Gastrocnemius medialis (tissue), 4 donors: Measurements from ENCODE around the gene C10orf90. TPM values are rescaled to one million over a fixed set of nuclear protein-coding genes. Genes with fewer than 3 reads are reported as not detected.

ENCODE experiments used
- ATAC-seq, 2 donors: fragments of 150-250 bp; one replicate each; pipeline ENCODE4 v1.9.1; 2016
- DNase-seq, 2 donors: peaks; one replicate each; pipeline ENCODE4 v3.0.0-alpha.2; 2019
- H3K27ac ChIP-seq, 4 donors: fragments of 200-600 bp; sonication (generic); 1 replicate in 1 of 4; 2 replicates in 3 of 4; pipeline ENCODE4 v1.5.1; 2016 to 2018; ENCODE audit warnings: mild to moderate bottlenecking in 2 of 4, moderate library complexity in 1 of 4
- H3K27me3 ChIP-seq, 3 donors: fragments of 200-600 bp; sonication (generic) in 2 of 3; 1 replicate in 1 of 3; 2 replicates in 2 of 3; pipeline versions ENCODE4 v1.5.1 to v1.6.0; 2016 to 2019; ENCODE audit warnings: mild to moderate bottlenecking in 1 of 3, moderate library complexity in 1 of 3
- H3K36me3 ChIP-seq, 2 donors: fragments of 200-600 bp; sonication (generic) in 1 of 2; one replicate each; pipeline ENCODE4 v1.5.1; 2017 to 2018
- H3K4me1 ChIP-seq, 2 donors: fragments of 200-600 bp; sonication (generic) in 1 of 2; one replicate each; pipeline ENCODE4 v1.5.1; 2016 to 2017; ENCODE audit warnings: mild to moderate bottlenecking in 2 of 2
- H3K4me3 ChIP-seq, 4 donors: fragments of 200-600 bp; sonication (generic) in 3 of 4; 1 replicate in 1 of 4; 2 replicates in 3 of 4; pipeline ENCODE4 v1.5.1; 2016 to 2019; ENCODE audit warnings: mild to moderate bottlenecking in 2 of 4
- H3K9me3 ChIP-seq, 3 donors: fragments of 200-600 bp; sonication (generic) in 2 of 3; 1 replicate in 1 of 3; 2 replicates in 2 of 3; pipeline ENCODE4 v1.5.1; 2016 to 2019
- POLR2A ChIP-seq, 2 donors: fragments of 450-650 bp; IDR thresholded peaks; one replicate each; pipeline ENCODE4 v1.6.1; 2017; ENCODE audit warnings: antibody characterized with exemption in 2 of 2, mild to moderate bottlenecking in 2 of 2, moderate library complexity in 2 of 2
- in situ Hi-C, 4 donors: fragments of 200-750 bp; cut with MboI; loops; one replicate each; pipeline versions ENCODE4 v1.15.0 to v1.8.0; 2017; ENCODE audit warnings: low sequenced_read_pairs in 4 of 4
- intact Hi-C: fragments of 100-400 bp; cut with DNase I; formaldehyde crosslinking; loops from one replicate; pipeline ENCODE4 v1.15.1; 2023; ENCODE audit warnings: low total_unique reads
- total RNA-seq, 4 donors: library from RNA; depleted of rRNA; stranded (reverse); fragments of >200 nt; gene quantifications; one replicate each; pipeline versions ENCODE4 v1.1.0 to v1.2.3, GENCODE V29; 2016
- TF ChIP-seq, protein P1 (sequence below), 5 experiments: fragments of 450-650 bp in 3 of 5; fragments of 200-600 bp in 2 of 5; sonication (generic) in 2 of 5; IDR thresholded peaks in 4 of 5; conservative IDR thresholded peaks in 1 of 5; 1 replicate in 4 of 5; 2 replicates in 1 of 5; pipeline ENCODE4 v1.5.1; 2016 to 2019; ENCODE audit warnings: antibody characterized with exemption in 5 of 5, mild to moderate bottlenecking in 3 of 5, moderate library complexity in 3 of 5

C10orf90 gene
- total RNA-seq, 4 donors from 2014 or later = not detected

DNA sequence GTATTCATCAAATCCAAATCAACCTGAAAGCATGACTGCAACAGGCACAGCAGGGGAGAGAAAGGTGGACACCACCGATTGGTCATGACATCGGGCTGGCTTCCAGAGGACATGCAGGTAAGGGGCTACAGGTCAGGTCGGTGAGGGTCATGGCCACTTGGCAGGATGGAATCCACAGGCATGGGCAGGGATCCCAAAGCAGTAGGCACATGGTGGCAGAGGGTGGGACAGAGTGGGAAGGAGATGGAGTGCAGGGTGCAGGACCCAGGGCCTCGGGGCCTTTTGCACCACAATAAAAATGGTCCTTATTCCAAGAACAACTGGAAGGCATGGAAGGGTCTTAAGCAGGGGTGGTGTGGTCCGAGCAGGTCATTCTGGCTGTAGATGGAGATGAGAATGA is 33.0 kb downstream of the C10orf90 start:
- Histone ChIP-seq H3K4me1 (no peaks in the 10 kb centered on the region), H3K36me3 (no peaks in the 10 kb centered on the region), H3K27ac (no peak overlapping the region), H3K4me3 (no peak overlapping the region), H3K27me3 (no peaks in the 10 kb centered on the region), H3K9me3 (no peaks in the 10 kb centered on the region)
- intact Hi-C loops = no loop called here
- no peak for ATAC-seq
- TF ChIP-seq, protein P1, sequence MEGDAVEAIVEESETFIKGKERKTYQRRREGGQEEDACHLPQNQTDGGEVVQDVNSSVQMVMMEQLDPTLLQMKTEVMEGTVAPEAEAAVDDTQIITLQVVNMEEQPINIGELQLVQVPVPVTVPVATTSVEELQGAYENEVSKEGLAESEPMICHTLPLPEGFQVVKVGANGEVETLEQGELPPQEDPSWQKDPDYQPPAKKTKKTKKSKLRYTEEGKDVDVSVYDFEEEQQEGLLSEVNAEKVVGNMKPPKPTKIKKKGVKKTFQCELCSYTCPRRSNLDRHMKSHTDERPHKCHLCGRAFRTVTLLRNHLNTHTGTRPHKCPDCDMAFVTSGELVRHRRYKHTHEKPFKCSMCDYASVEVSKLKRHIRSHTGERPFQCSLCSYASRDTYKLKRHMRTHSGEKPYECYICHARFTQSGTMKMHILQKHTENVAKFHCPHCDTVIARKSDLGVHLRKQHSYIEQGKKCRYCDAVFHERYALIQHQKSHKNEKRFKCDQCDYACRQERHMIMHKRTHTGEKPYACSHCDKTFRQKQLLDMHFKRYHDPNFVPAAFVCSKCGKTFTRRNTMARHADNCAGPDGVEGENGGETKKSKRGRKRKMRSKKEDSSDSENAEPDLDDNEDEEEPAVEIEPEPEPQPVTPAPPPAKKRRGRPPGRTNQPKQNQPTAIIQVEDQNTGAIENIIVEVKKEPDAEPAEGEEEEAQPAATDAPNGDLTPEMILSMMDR (IDR thresholded peaks at IDR 0.05 in 4 of 5, conservative IDR thresholded peaks at IDR 0.05 in 1 of 5) = no peak
- no peak for TF ChIP-seq POLR2A (IDR thresholded peaks at IDR 0.05)
- DNase-seq = no peak
- in situ Hi-C loops = no loop called here

DNA sequence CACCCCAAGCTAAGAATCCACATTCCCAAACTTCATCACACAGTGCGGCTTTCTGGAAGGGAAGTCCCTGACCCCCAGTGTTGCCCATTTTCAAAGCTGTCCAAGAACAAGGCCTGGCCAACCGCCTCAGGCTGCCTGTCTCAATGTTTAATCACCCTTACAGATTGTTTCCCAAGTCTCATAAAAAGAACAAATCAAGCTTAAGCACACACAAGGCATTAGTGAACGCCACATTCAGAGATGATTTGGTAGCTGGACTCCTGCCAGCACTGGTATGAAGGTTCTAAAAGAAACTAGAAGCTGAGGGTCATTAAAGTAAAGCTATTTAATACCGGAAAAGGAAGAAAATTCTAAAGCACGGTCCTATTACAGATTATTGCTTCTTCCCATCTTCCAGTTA is 35.6 kb downstream of the C10orf90 start:
- ATAC-seq (no peak), DNase-seq (no peak)
- H3K27me3 ChIP-seq = no peaks in the 10 kb centered on the region
- no peak overlapping the region for H3K4me3 ChIP-seq
- no peaks in the 10 kb centered on the region for H3K4me1 ChIP-seq
- intact Hi-C loops = no loop called here
- H3K27ac ChIP-seq = no peak overlapping the region
- in situ Hi-C loops = no loop called here
- H3K36me3 ChIP-seq = no peaks in the 10 kb centered on the region
- TF ChIP-seq POLR2A (IDR thresholded peaks at IDR 0.05) = no peak
- TF ChIP-seq, protein P1 (IDR thresholded peaks at IDR 0.05 in 4 of 5, conservative IDR thresholded peaks at IDR 0.05 in 1 of 5) = no peak
- no peaks in the 10 kb centered on the region for H3K9me3 ChIP-seq

DNA sequence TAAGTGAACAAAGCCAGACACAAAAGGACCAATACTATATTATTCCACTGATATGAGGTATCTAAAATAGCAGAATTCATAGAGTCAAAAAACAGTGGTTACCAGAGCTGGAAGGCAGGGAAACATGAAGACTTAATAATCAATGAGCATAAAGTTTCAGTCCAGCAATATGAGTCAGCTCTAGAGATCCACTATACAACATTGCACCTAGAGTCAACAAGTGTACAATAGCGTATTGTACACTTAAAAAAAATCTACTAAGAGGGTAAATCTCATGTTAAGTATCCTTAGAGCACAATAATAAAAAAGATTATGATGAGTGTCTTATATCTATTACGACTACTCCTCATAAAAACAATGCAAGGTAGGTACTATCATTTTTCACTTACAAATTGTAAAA is 36.1 kb downstream of the C10orf90 start:
- no peaks in the 10 kb centered on the region for H3K4me1 ChIP-seq
- no peak for TF ChIP-seq POLR2A (IDR thresholded peaks at IDR 0.05)
- TF ChIP-seq, protein P1 (IDR thresholded peaks at IDR 0.05 in 4 of 5, conservative IDR thresholded peaks at IDR 0.05 in 1 of 5) = no peak
- ATAC-seq = no peak
- H3K4me3 ChIP-seq = no peak overlapping the region
- no peaks in the 10 kb centered on the region for H3K9me3 ChIP-seq
- H3K27me3 ChIP-seq = no peaks in the 10 kb centered on the region
- DNase-seq = no peak
- H3K27ac ChIP-seq = no peak overlapping the region
- in situ Hi-C loops (no loop called here), intact Hi-C loops (no loop called here)
- no peaks in the 10 kb centered on the region for H3K36me3 ChIP-seq

DNA sequence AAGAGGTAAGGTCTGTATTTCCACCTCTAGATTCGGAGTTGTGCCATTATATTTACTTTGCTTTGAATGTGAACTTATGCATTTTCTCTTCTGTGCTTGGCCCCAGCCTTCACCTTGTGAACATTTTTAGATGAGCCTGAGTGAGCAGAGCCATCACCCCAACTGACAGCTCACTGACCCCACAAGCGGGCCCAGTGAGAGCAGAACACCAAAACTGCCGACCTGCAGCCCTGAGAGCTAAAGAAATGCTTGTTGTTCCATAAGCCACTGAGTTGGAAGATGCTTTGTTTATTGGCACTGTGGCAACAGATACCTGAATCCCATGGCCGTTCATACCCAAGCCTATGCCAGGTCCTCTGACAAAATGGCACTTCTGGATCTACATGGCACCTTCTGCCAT is 37.8 kb downstream of the C10orf90 start:
- ATAC-seq = no peak
- in situ Hi-C loops = no loop called here
- Histone ChIP-seq H3K4me1 (no peaks in the 10 kb centered on the region), H3K4me3 (no peak overlapping the region), H3K27ac (no peak overlapping the region), H3K36me3 (no peaks in the 10 kb centered on the region), H3K9me3 (no peaks in the 10 kb centered on the region), H3K27me3 (no peaks in the 10 kb centered on the region)
- no peak for TF ChIP-seq POLR2A (IDR thresholded peaks at IDR 0.05)
- TF ChIP-seq, protein P1 (IDR thresholded peaks at IDR 0.05 in 4 of 5, conservative IDR thresholded peaks at IDR 0.05 in 1 of 5) = no peak
- no peak for DNase-seq
- intact Hi-C loops = no loop called here

DNA sequence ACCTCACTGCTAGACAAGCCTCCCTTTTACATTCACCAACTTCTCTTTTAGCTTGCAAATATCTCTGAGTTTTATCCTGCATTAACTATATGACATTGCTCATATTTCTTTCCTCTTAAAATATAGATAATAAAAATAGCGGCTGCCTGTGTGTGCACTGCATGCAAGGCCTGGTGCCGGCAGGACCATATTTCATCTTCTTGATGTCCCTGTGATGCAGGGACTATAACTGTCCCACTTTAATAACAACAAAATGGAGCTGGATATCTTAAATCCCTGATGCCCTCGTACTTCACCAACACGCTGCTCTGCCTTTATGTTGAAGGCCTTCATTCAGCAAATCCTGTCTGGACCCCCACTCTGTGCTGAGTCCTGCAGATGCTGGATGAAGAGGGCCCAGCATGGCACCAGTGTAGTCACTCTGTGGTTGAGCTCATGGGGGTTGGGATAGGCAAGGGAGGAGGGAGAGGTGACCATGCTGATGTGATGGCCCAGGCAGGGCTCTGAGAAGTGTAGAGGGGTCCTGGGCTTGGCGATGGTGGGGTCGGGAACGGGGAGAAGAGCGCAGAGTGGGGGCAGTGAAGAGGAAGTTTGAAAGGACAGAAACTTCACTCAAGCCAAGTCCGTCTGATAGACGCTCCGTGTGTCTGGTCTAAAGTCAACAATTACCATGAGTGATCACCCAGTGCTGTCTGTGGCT is 40.4 kb downstream of the C10orf90 start:
- Histone ChIP-seq H3K36me3 (no peaks in the 10 kb centered on the region), H3K9me3 (no peaks in the 10 kb centered on the region), H3K27me3 (no peaks in the 10 kb centered on the region), H3K4me3 (no peak overlapping the region), H3K27ac (no peak overlapping the region), H3K4me1 (no peaks in the 10 kb centered on the region)
- ATAC-seq (no peak), DNase-seq (no peak)
- in situ Hi-C loops = no loop called here
- intact Hi-C loops = no loop called here
- TF ChIP-seq, protein P1 (IDR thresholded peaks at IDR 0.05 in 4 of 5, conservative IDR thresholded peaks at IDR 0.05 in 1 of 5) = no peak
- TF ChIP-seq POLR2A (IDR thresholded peaks at IDR 0.05) = no peak
